ENCODE measurements around the gene CD68.

GRCh38 chr17:7550344-7550743 lies 29.1 kb upstream of the CD68 start:
- no peak for TF ChIP-seq CTCF (conservative IDR thresholded peaks at IDR 0.05; ENCODE audit: low read depth, low read length)
- TF ChIP-seq EZH2 (IDR thresholded peaks at IDR 0.05; ENCODE audit: borderline replicate concordance, low read depth, low read length, poor library complexity, severe bottlenecking) = no peak
